GM19372 (cell line): Measurements from ENCODE around the gene KRTAP12-4.
"Not testable (repeated sequence)": the region's sequence is repeated elsewhere in the genome, so short reads cannot be mapped to it uniquely, and the experiment has no call there.

Experiments used
- ATAC-seq: cut with Tn5 transposase; IDR thresholded peaks from one replicate; pipeline ENCODE4 v1.9.1; 2021; ENCODE audit warnings: mild to moderate bottlenecking, low read depth, moderate library complexity; ENCODE audit not compliant: unreplicated experiment

The KRTAP12-4 gene

GRCh38 chr21:44687671-44688070 is 33.2 kb upstream of the KRTAP12-4 start:
- no peak for ATAC-seq

- no peak for ATAC-seq
Observed at GRCh38 chr21:44686843-44687561, 32.5 kb upstream of the KRTAP12-4 start.

- ATAC-seq, result no peak
Observed at GRCh38 chr21:44686000-44686781, 31.7 kb upstream of the KRTAP12-4 start.

- not testable (repeated sequence) for ATAC-seq
Observed at GRCh38 chr21:44685050-44685449, 30.6 kb upstream of the KRTAP12-4 start.

- ATAC-seq, result no peak
Observed at GRCh38 chr21:44684483-44684882, 30.0 kb upstream of the KRTAP12-4 start.

- no peak for ATAC-seq
Observed at GRCh38 chr21:44684077-44684476, 29.6 kb upstream of the KRTAP12-4 start.

GRCh38 chr21:44682580-44683151 is 28.2 kb upstream of the KRTAP12-4 start:
- no peak for ATAC-seq

- no peak for ATAC-seq
Observed at GRCh38 chr21:44681861-44682579, 27.6 kb upstream of the KRTAP12-4 start, which contains the start of gene KRTAP12-1. Gene KRTAP12-1 (minus strand): TSS chr21:44682163. CDS start chr21:44682123, 40 bp downstream.

GRCh38 chr21:44681152-44681551 is 26.7 kb upstream of the KRTAP12-4 start:
- no peak for ATAC-seq

GRCh38 chr21:44677881-44678280 is 23.4 kb upstream of the KRTAP12-4 start:
- no peak for ATAC-seq

GRCh38 chr21:44671911-44672310 is 17.5 kb upstream of the KRTAP12-4 start:
- ATAC-seq, result no peak

- ATAC-seq, result no peak
Observed at GRCh38 chr21:44670642-44671432, 16.4 kb upstream of the KRTAP12-4 start.

- no peak for ATAC-seq
Observed at GRCh38 chr21:44667612-44668011, 13.2 kb upstream of the KRTAP12-4 start.

GRCh38 chr21:44666401-44667320 is 12.2 kb upstream of the KRTAP12-4 start, which contains the start of gene KRTAP12-2:
Gene KRTAP12-2 (minus strand): TSS chr21:44666927. CDS start chr21:44666886, 41 bp downstream.
- ATAC-seq, result no peak

- ATAC-seq, result no peak
Observed at GRCh38 chr21:44664691-44665090, 10.2 kb upstream of the KRTAP12-4 start.

- not testable (repeated sequence) for ATAC-seq
Observed at GRCh38 chr21:44661567-44661966, 7.1 kb upstream of the KRTAP12-4 start.

- ATAC-seq, result no peak
Observed at GRCh38 chr21:44658913-44659595, 4.6 kb upstream of the KRTAP12-4 start.

GRCh38 chr21:44658541-44658910 is 4.1 kb upstream of the KRTAP12-4 start:
- no peak for ATAC-seq
